H54 (cell line): ENCODE data around the gene PEAR1.
"Not testable (repeated sequence)": the region's sequence is repeated elsewhere in the genome, so short reads cannot be mapped to it uniquely, and the experiment has no call there.

Experiments
- DNase-seq: peaks from one replicate; pipeline ENCODE4 v3.0.0; 2011; ENCODE audit warnings: low spot score, mixed read lengths; ENCODE audit not compliant: insufficient read length
- FAIRE-seq: peaks from 3 replicates; lab custom pipeline; 2011; peaks lifted over from hg19 to GRCh38; lab: Jason Lieb, UNC
- POLR2A ChIP-seq: IDR thresholded peaks from 2 replicates; pipeline ENCODE4 v1.6.1; 2011; ENCODE audit warnings: low read depth, mild to moderate bottlenecking, low read length

The PEAR1 gene

GRCh38 chr1:156920233-156921052 lies 26.9 kb downstream of the PEAR1 start, which contains the start of gene LRRC71:
Gene LRRC71 (plus strand): TSS chr1:156920632. CDS start chr1:156920804, 172 bp downstream.
- FAIRE-seq (no peak), DNase-seq (peak; percentile 85)
- no peak for TF ChIP-seq POLR2A

- no peak for TF ChIP-seq POLR2A
- DNase-seq (no peak), FAIRE-seq (no peak)
Observed at GRCh38 chr1:156921053-156921529, 27.6 kb downstream of the PEAR1 start.

GRCh38 chr1:156922986-156923669 lies 29.6 kb downstream of the PEAR1 start:
- DNase-seq (no peak), FAIRE-seq (no peak)
- TF ChIP-seq POLR2A: no peak

GRCh38 chr1:156923670-156924477 lies 30.4 kb downstream of the PEAR1 start:
- TF ChIP-seq POLR2A: no peak
- DNase-seq: no peak
- no peak for FAIRE-seq

- DNase-seq (no peak), FAIRE-seq (no peak)
- TF ChIP-seq POLR2A: no peak
Observed at GRCh38 chr1:156924478-156925153, 31.1 kb downstream of the PEAR1 start.

GRCh38 chr1:156925154-156926010 lies 31.9 kb downstream of the PEAR1 start:
- DNase-seq (no peak), FAIRE-seq (no peak)
- no peak for TF ChIP-seq POLR2A

GRCh38 chr1:156926175-156926574 lies 32.7 kb downstream of the PEAR1 start:
- no peak for TF ChIP-seq POLR2A
- DNase-seq (peak; percentile 84), FAIRE-seq (peak; percentile 68)

- DNase-seq: peak; percentile 55
- not testable (repeated sequence) for FAIRE-seq
Observed at GRCh38 chr1:156926695-156927094, 33.2 kb downstream of the PEAR1 start.

- FAIRE-seq (no peak), DNase-seq (peak; percentile 85)
- no peak for TF ChIP-seq POLR2A
Observed at GRCh38 chr1:156927215-156928042, 33.9 kb downstream of the PEAR1 start.

GRCh38 chr1:156928043-156928602 lies 34.6 kb downstream of the PEAR1 start:
- DNase-seq (no peak), FAIRE-seq (no peak)
- no peak for TF ChIP-seq POLR2A

GRCh38 chr1:156929596-156930238 lies 36.2 kb downstream of the PEAR1 start:
- no peak for TF ChIP-seq POLR2A
- no peak for DNase-seq
- FAIRE-seq: no peak
